Activated CD4-positive, alpha-beta T cell treated with anti-CD3 and anti-CD28 coated beads, Interleukin-2, amount 10 ng/mL, durations not matched to agents 24 days and 14 days (primary cell): ENCODE data around the gene GIPC2. TPM values are rescaled to one million over a fixed set of nuclear protein-coding genes. Genes with fewer than 3 reads are reported as not detected.
A peak's percentile ranks its signal among the peaks of the same experiment; 100 is the strongest.
"Not testable (repeated sequence)": the region's sequence is repeated elsewhere in the genome, so short reads cannot be mapped to it uniquely, and the experiment has no call there.

ENCODE experiments used
- DNase-seq: peaks from one replicate; pipeline ENCODE4 v3.0.0; 2022
- H3K27ac Mint-ChIP-seq: one replicate; pipeline ENCODE4 v1.8.0; 2022; ENCODE audit warnings: mild to moderate bottlenecking, mixed read lengths
- H3K27me3 Mint-ChIP-seq: one replicate; pipeline ENCODE4 v1.8.0; 2022; ENCODE audit warnings: mixed read lengths
- H3K36me3 Mint-ChIP-seq: one replicate; pipeline ENCODE4 v1.8.0; 2022; ENCODE audit warnings: low read depth, mild to moderate bottlenecking, mixed read lengths
- H3K4me1 Mint-ChIP-seq: one replicate; pipeline ENCODE4 v1.8.0; 2021; ENCODE audit warnings: mixed read lengths
- H3K4me3 Mint-ChIP-seq: one replicate; pipeline ENCODE4 v1.8.0; 2022; ENCODE audit warnings: mild to moderate bottlenecking, moderate library complexity, mixed read lengths
- H3K9me3 Mint-ChIP-seq: one replicate; pipeline ENCODE4 v1.8.0; 2021; ENCODE audit warnings: mixed read lengths
- intact Hi-C: fragments of 100-400 bp; cut with micrococcal nuclease; formaldehyde crosslinking; loops from one replicate; pipeline ENCODE4 v1.15.1; 2023
- total RNA-seq: library from RNA; stranded (reverse); gene quantifications from 2 replicates; pipeline ENCODE4 v1.2.3, GENCODE V29; 2022

GIPC2 gene
- total RNA-seq, 1 donor from 2014 or later: not detected

DNA sequence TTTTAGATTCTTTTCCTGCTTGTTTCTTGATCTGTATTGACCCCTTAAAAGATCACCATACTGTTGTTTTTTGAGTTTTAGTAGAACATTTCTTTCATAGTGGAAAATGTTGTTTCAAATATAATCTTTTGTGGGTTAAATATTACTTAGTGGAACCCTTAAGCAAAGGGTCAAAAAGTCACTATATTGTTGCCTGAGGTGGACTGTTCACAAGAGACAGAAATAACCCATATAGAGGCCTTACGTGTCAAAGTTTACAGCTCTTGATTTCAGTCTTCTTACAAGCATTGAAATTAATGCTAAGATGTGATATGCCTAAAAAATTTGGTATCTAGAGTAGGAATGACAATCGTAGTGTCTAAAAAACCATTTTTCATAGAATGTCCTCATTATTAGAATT lies 34.7 kb upstream of the GIPC2 start:
- Mint-ChIP-seq H3K36me3 (peaks cover 10% of the 10 kb centered on the region), H3K27me3 (no peaks in the 10 kb centered on the region), H3K4me3 (no peak overlapping the region), H3K27ac (no peak overlapping the region), H3K9me3 (no peaks in the 10 kb centered on the region), H3K4me1 (peaks cover 13% of the 10 kb centered on the region)
- DNase-seq: no peak
- intact Hi-C loops: no loop called here

GRCh38 chr1:78015148-78015547 lies 30.6 kb upstream of the GIPC2 start:
- Mint-ChIP-seq H3K4me3 (no peak overlapping the region), H3K36me3 (peaks cover 15% of the 10 kb centered on the region), H3K4me1 (no peaks in the 10 kb centered on the region), H3K27me3 (no peaks in the 10 kb centered on the region), H3K27ac (no peak overlapping the region), H3K9me3 (no peaks in the 10 kb centered on the region)
- intact Hi-C loops: no loop called here
- no peak for DNase-seq

- no peaks in the 10 kb centered on the region for H3K27me3 Mint-ChIP-seq
- H3K9me3 Mint-ChIP-seq: no peaks in the 10 kb centered on the region
- H3K4me3 Mint-ChIP-seq: no peak overlapping the region
- intact Hi-C loops: no loop called here
- DNase-seq: no peak
- H3K27ac Mint-ChIP-seq: no peak overlapping the region
- no peaks in the 10 kb centered on the region for H3K4me1 Mint-ChIP-seq
- peaks cover 9% of the 10 kb centered on the region for H3K36me3 Mint-ChIP-seq
Observed at GRCh38 chr1:78019024-78019423, 26.7 kb upstream of the GIPC2 start.

GRCh38 chr1:78021134-78021533 lies 24.6 kb upstream of the GIPC2 start:
- intact Hi-C loops, H3K36me3 Mint-ChIP-seq, H3K27ac Mint-ChIP-seq, DNase-seq, H3K4me3 Mint-ChIP-seq, H3K4me1 Mint-ChIP-seq, H3K27me3 Mint-ChIP-seq, H3K9me3 Mint-ChIP-seq: not testable (repeated sequence)

DNA sequence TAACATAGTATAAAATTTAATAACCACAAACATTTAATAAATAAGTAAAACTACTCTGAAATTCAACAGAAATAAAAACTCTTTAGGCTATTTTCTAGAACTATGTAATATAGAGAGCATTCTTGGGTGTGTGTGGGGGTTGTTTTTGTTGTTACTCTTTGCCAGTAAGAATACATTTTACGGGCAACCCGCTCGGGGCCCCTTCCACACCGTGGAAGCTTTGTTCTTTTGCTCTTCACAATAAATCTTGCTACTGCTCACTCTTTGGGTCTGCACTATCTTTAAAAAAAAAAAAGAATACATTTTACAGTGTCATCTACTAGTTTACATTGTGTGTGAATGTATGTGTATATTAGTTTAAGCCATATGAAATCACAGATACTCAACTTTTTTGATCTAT lies 16.0 kb upstream of the GIPC2 start:
- no peaks in the 10 kb centered on the region for H3K4me1 Mint-ChIP-seq
- H3K9me3 Mint-ChIP-seq: no peaks in the 10 kb centered on the region
- DNase-seq: no peak
- no peak overlapping the region for H3K4me3 Mint-ChIP-seq
- H3K27me3 Mint-ChIP-seq: peaks cover 19% of the 10 kb centered on the region
- no peak overlapping the region for H3K27ac Mint-ChIP-seq
- no peaks in the 10 kb centered on the region for H3K36me3 Mint-ChIP-seq
- intact Hi-C loops: no loop called here

DNA sequence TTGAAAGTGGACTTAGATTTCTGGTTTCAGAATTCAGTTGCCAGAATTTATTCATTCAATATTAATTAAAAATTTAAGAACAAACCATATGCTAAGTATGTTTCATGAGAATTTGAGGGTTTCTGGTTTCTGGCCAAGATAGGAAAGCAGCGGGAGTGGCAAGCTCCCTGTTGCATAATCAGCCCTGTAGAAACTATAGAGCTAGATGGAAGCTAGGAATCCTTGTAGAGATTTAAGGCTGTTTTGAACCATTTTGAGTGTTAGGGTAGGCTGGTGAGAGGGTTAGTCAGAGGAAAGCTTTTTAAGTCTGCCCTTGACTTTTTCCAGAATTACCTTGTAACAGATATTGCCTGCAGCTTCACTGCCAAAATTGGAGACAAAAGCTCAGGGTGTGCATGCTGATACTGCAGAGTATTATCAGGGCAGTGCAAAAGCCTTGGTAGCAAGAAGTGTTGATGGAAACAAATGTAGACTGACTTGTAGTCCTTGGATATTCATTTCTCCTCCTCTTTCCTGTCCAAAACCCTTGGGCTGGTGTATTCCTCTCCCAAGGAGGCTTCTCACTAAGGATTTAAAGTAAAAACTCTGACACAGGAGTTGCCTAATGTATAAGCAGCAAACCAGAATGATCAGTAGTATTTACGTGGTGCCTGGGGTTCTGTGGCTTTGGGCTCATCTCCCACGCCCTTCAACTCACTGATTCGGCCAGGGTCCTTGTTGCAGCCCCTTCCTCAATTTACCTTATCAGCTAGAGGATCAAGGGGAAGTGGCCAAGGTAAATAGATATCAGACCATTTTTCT lies 12.6 kb upstream of the GIPC2 start:
- intact Hi-C loops: no loop called here
- Mint-ChIP-seq H3K27ac (no peak overlapping the region), H3K4me3 (no peak overlapping the region), H3K4me1 (no peaks in the 10 kb centered on the region), H3K9me3 (no peaks in the 10 kb centered on the region), H3K36me3 (no peaks in the 10 kb centered on the region), H3K27me3 (peaks cover 20% of the 10 kb centered on the region)
- no peak for DNase-seq

GRCh38 chr1:78033797-78034172 lies 12.0 kb upstream of the GIPC2 start:
- Mint-ChIP-seq H3K27ac (no peak overlapping the region), H3K4me1 (no peaks in the 10 kb centered on the region), H3K36me3 (no peaks in the 10 kb centered on the region), H3K4me3 (no peak overlapping the region), H3K27me3 (peaks cover 23% of the 10 kb centered on the region), H3K9me3 (no peaks in the 10 kb centered on the region)
- no peak for DNase-seq
- intact Hi-C loops: no loop called here

DNA sequence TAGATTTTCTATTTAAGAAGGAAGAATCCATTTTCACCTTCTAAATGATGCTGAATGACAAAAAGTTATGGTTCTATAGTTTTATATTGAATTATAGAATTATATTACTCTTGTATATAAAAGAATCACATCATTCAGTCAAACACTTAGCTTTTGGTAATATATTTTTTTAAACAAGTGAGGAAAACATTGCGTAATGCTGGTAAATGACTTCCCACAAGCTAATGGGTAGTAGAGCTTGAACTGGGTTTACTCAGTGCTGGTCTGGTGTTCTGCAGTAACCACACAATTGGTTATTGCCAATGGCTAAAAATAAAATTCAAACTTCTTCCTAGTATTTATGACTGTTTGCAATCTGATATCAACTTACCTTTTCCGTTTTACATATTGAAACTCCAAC lies 10.6 kb upstream of the GIPC2 start:
- DNase-seq: no peak
- Mint-ChIP-seq H3K4me1 (no peaks in the 10 kb centered on the region), H3K36me3 (no peaks in the 10 kb centered on the region), H3K9me3 (no peaks in the 10 kb centered on the region), H3K4me3 (no peak overlapping the region), H3K27me3 (peaks cover 21% of the 10 kb centered on the region), H3K27ac (no peak overlapping the region)
- intact Hi-C loops: loop anchor here (5.0 kb wide), 1 partner anchor 48 kb away; no protein-coding TSS in a partner anchor

GRCh38 chr1:78036450-78036849 lies 9.3 kb upstream of the GIPC2 start:
- no peak overlapping the region for H3K27ac Mint-ChIP-seq
- DNase-seq: no peak
- H3K36me3 Mint-ChIP-seq: no peaks in the 10 kb centered on the region
- no peak overlapping the region for H3K4me3 Mint-ChIP-seq
- H3K4me1 Mint-ChIP-seq: peaks cover 7% of the 10 kb centered on the region
- H3K27me3 Mint-ChIP-seq: peaks cover 23% of the 10 kb centered on the region
- intact Hi-C loops: loop anchor here (5.0 kb wide), 1 partner anchor 49 kb away; no protein-coding TSS in a partner anchor
- H3K9me3 Mint-ChIP-seq: no peaks in the 10 kb centered on the region

- H3K27ac Mint-ChIP-seq: no peak overlapping the region
- no peaks in the 10 kb centered on the region for H3K9me3 Mint-ChIP-seq
- H3K4me1 Mint-ChIP-seq: peaks cover 7% of the 10 kb centered on the region
- DNase-seq: no peak
- H3K36me3 Mint-ChIP-seq: no peaks in the 10 kb centered on the region
- peaks cover 27% of the 10 kb centered on the region for H3K27me3 Mint-ChIP-seq
- intact Hi-C loops: loop anchor here (5.0 kb wide), 1 partner anchor 51 kb away; no protein-coding TSS in a partner anchor
- no peak overlapping the region for H3K4me3 Mint-ChIP-seq
Observed at GRCh38 chr1:78038071-78038470, 7.7 kb upstream of the GIPC2 start.

- H3K27me3 Mint-ChIP-seq: peaks cover 31% of the 10 kb centered on the region
- intact Hi-C loops: loop anchor here (5.0 kb wide), 1 partner anchor 51 kb away; no protein-coding TSS in a partner anchor
- H3K27ac Mint-ChIP-seq: no peak overlapping the region
- H3K4me1 Mint-ChIP-seq: peaks cover 7% of the 10 kb centered on the region
- H3K4me3 Mint-ChIP-seq: no peak overlapping the region
- H3K36me3 Mint-ChIP-seq: no peaks in the 10 kb centered on the region
- no peak for DNase-seq
- H3K9me3 Mint-ChIP-seq: no peaks in the 10 kb centered on the region
Observed at GRCh38 chr1:78038491-78038939, 7.3 kb upstream of the GIPC2 start.

DNA sequence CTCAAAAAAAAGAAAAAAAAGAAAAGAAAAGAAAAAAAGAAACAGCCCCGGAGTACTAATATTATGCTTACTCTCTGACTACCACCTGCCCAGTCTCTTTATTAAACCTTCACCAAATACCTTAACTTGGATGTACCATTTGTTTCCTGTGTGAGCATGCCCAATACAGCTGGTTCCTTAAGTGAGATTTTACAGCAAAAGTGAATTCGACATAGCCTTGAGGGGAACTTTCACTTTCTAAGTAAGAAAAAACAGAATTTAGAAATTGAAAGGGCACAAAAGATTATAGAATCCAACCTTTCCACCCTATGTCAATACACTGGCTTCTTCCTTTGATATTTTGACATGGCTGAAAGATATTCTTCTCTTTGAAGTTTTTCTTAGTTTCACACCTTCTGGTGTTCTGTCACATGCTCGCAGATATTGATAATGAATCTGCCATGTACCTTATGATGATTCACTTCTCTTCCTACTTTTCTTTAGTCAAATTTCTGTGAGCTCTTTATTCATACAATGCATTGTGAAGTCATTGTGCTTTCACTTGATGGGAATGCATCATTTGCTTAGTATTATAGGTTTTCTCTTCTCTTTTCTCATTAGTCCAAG lies 5.2 kb upstream of the GIPC2 start:
- Mint-ChIP-seq H3K27ac (no peak overlapping the region), H3K36me3 (no peaks in the 10 kb centered on the region), H3K4me3 (peak overlapping the region; percentile 17), H3K27me3 (peaks cover 31% of the 10 kb centered on the region), H3K4me1 (peaks cover 19% of the 10 kb centered on the region), H3K9me3 (no peaks in the 10 kb centered on the region)
- intact Hi-C loops: loop anchor here (2.0 to 10.0 kb wide), 2 partner anchors 36 to 74 kb away; partner anchors contain the start of gene DNAJB4
- DNase-seq: no peak

DNA sequence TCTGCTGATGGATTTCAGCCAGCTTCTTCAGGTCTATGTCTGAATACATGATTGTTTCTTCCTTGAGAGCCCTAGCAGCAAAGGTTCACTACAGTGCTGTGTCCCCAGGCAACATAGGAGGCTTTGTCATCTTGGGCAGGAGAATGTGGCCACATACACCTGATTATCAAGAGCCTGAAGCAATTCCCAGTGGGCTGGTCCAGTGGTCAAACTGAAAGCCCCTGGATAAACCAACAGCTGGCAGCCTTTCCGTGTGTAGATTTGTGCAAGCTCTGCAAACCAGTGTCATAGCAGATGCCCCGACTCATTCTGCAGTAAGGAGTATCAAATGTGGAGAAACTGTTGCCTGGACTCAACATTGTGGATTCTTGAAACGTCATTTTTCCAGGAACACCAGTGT lies 2.3 kb upstream of the GIPC2 start:
- no peak for DNase-seq
- H3K4me1 Mint-ChIP-seq: peaks cover 28% of the 10 kb centered on the region
- H3K4me3 Mint-ChIP-seq: no peak overlapping the region
- no peaks in the 10 kb centered on the region for H3K36me3 Mint-ChIP-seq
- intact Hi-C loops: loop anchor here (10.0 kb wide), 1 partner anchor 71 kb away; no protein-coding TSS in a partner anchor
- H3K27me3 Mint-ChIP-seq: peaks cover 47% of the 10 kb centered on the region
- H3K27ac Mint-ChIP-seq: no peak overlapping the region
- H3K9me3 Mint-ChIP-seq: no peaks in the 10 kb centered on the region

DNA sequence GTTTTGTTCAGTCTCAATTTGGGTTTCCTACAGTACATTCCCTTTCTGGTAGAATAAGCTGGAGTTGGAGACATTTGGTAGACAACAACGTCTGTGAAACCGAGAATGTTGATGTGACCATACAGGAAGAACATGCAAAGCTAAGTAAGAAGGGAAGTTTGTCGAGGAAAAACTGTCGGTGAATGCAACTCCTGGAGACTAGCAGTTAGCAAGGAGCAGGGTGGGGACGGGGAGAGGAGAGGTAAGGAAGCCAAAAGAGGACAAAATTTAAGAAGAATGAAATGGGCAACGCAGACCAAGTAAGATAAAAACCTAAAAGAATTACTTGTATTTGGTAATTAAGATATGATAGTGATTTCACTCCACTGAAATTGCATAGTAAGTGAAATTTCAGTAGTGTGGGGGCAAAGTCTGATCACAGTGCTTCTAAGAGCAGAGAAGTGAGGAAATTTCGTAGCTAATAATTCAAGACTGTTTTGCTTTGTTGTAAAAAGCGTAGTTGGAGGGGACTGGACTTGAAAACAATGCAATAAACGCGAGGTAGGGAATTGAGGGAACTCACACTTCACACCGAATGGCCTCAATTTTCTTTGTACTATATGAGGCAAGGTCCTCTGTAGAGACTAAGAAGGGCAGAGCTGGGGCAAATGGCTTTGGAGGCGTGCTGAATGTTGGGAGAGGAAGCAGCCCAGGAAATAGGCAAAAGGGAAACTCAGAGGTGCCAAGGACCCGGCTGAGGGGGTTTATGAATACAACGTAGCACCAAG lies 787 bp upstream of the GIPC2 start:
- Mint-ChIP-seq H3K27me3 (peaks cover 49% of the 10 kb centered on the region), H3K27ac (no peak overlapping the region), H3K9me3 (no peaks in the 10 kb centered on the region), H3K36me3 (no peaks in the 10 kb centered on the region), H3K4me1 (peaks cover 32% of the 10 kb centered on the region), H3K4me3 (peak overlapping the region; percentile 81)
- intact Hi-C loops: loop anchor here (10.0 kb wide), 1 partner anchor 70 kb away; no protein-coding TSS in a partner anchor
- DNase-seq: no peak
